Right lobe of liver (tissue), 6 donors: Measurements from ENCODE around the gene KSR2. TPM values are rescaled to one million over a fixed set of nuclear protein-coding genes. Genes with fewer than 3 reads are reported as not detected.

Source experiments
- ATAC-seq, 4 donors: fragments of 200-7000 bp; cut with Tn5 transposase; one replicate each; pipeline ENCODE4 v1.9.1; 2020; ENCODE audit warnings: mild to moderate bottlenecking in 4 of 4, moderate library complexity in 4 of 4
- DNase-seq, 3 donors: peaks; one replicate each; pipeline ENCODE4 v3.0.0-alpha.2; 2020
- H3K27ac ChIP-seq, 3 donors: fragments of 200-600 bp; one replicate each; pipeline ENCODE4 v1.8.0; 2022
- H3K27me3 ChIP-seq, 2 donors: fragments of 200-600 bp; one replicate each; pipeline ENCODE4 v1.8.0; 2022
- H3K36me3 ChIP-seq, 4 donors: fragments of 200-600 bp; sonication (generic) in 1 of 4; one replicate each; pipeline versions ENCODE4 v1.5.1 to v1.8.0; 2017 to 2022; ENCODE audit warnings: control low read depth in 1 of 4
- H3K4me1 ChIP-seq, 4 donors: fragments of 200-600 bp; sonication (generic) in 1 of 4; one replicate each; pipeline versions ENCODE4 v1.5.1 to v1.8.0; 2017 to 2022; ENCODE audit warnings: control low read depth in 1 of 4
- H3K4me3 ChIP-seq, 3 donors: fragments of 200-600 bp; one replicate each; pipeline ENCODE4 v1.8.0; 2022
- H3K9me3 ChIP-seq, 4 donors: fragments of 200-600 bp; sonication (generic) in 1 of 4; one replicate each; pipeline versions ENCODE4 v1.5.1 to v1.8.0; 2017 to 2022; ENCODE audit warnings: control low read depth in 1 of 4
- POLR2A ChIP-seq: fragments of 450-650 bp; IDR thresholded peaks from one replicate; pipeline ENCODE4 v1.6.1; 2017; ENCODE audit warnings: antibody characterized with exemption, mild to moderate bottlenecking
- WGBS: methylation state at CpG from one replicate; pipeline ENCODE4 v1.1.6; 2018; ENCODE audit warnings: low coverage, low lambda C conversion rate; ENCODE audit not compliant: insufficient coverage; ENCODE audit errors: missing lambda C conversion rate; 5-methylcytosine and 5-hydroxymethylcytosine counted together
- intact Hi-C, 2 donors: fragments of 100-400 bp; cut with DNase I; formaldehyde crosslinking; loops; one replicate each; pipeline versions ENCODE4 v1.11.2 to v1.14.1; 2022
- total RNA-seq, 6 experiments: library from RNA; depleted of rRNA in 2 of 6; stranded (reverse); fragments of >200 nt in 2 of 6; fragmentation: NEBNext Ultra II Directional in 3 of 6; extraction: Animal tissue kit (Norgen Biotek cat#: 25700) in 3 of 6; gene quantifications; one replicate each; pipeline versions ENCODE4 v1.1.0 to v1.2.4, GENCODE V29; 2016 to 2023
- TF ChIP-seq, protein P1 (sequence below), 4 donors: fragments of 200-600 bp in 3 of 4; fragments of 450-650 bp in 1 of 4; IDR thresholded peaks; one replicate each; pipeline versions ENCODE4 v1.5.1 to v1.8.0; 2016 to 2022; ENCODE audit warnings: antibody characterized with exemption in 4 of 4, mild to moderate bottlenecking in 2 of 4
- donor health status: DM: no; HTN: yes; CAD: no.
- donor health status: DM: no; HTN: no; CAD: no.
- donor health status: DM: no; HTN: no; CAD: no.
- donor health status: DM: no; HTN: yes; CAD: no.
- donor health status: DM: no; HTN: yes; CAD: no.

KSR2 gene
- total RNA-seq, 6 experiments from 2014 or later: 0.02 to 0.07 (median 0.02) TPM; not detected in 2

GRCh38 chr12:117829108-117829507 lies 139.7 kb downstream of the KSR2 start:
- intact Hi-C loops: no loop called here
- 75% methylated on average over 1 of the region's 2 CpGs for WGBS

DNA sequence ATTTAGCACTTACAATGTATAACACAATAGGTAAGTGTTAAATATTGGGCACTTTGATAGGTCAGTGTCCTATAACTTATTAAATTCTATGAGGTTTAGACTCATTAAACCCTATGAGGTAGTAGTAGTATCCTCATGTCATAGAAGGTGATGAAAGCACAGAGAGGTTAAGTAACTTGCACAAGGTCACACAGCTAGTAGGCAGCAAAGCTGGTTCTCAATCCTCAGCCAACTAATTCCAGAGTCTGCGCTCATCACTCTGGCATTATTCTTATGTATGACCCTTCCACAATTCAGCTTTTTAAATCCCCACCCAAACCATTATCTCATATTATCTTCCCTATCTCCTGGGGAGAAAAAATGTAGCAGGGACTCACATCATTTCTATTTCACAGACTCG lies 141.1 kb downstream of the KSR2 start:
- Histone ChIP-seq H3K27me3 (no peaks in the 10 kb centered on the region), H3K9me3 (no peaks in the 10 kb centered on the region), H3K4me3 (no peak overlapping the region), H3K36me3 (no peaks in the 10 kb centered on the region), H3K4me1 (no peaks in the 10 kb centered on the region), H3K27ac (no peak overlapping the region)
- TF ChIP-seq, protein P1, sequence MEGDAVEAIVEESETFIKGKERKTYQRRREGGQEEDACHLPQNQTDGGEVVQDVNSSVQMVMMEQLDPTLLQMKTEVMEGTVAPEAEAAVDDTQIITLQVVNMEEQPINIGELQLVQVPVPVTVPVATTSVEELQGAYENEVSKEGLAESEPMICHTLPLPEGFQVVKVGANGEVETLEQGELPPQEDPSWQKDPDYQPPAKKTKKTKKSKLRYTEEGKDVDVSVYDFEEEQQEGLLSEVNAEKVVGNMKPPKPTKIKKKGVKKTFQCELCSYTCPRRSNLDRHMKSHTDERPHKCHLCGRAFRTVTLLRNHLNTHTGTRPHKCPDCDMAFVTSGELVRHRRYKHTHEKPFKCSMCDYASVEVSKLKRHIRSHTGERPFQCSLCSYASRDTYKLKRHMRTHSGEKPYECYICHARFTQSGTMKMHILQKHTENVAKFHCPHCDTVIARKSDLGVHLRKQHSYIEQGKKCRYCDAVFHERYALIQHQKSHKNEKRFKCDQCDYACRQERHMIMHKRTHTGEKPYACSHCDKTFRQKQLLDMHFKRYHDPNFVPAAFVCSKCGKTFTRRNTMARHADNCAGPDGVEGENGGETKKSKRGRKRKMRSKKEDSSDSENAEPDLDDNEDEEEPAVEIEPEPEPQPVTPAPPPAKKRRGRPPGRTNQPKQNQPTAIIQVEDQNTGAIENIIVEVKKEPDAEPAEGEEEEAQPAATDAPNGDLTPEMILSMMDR (IDR thresholded peaks at IDR 0.05): no peak
- no peak for TF ChIP-seq POLR2A
- intact Hi-C loops: no loop called here
- DNase-seq (no peak), ATAC-seq (no peak)
- WGBS: 50% methylated on average over 2 of the region's 2 CpGs

More at GRCh38 chr12:117829108-117829507, 139.7 kb downstream of the KSR2 start:
- DNase-seq (no peak), ATAC-seq (no peak)
- H3K9me3 ChIP-seq: no peaks in the 10 kb centered on the region
- H3K4me3 ChIP-seq: no peak overlapping the region
- no peaks in the 10 kb centered on the region for H3K36me3 ChIP-seq
- H3K27me3 ChIP-seq: no peaks in the 10 kb centered on the region
- no peak overlapping the region for H3K27ac ChIP-seq
- TF ChIP-seq POLR2A: no peak
- TF ChIP-seq, protein P1 (IDR thresholded peaks at IDR 0.05): no peak
- no peaks in the 10 kb centered on the region for H3K4me1 ChIP-seq

DNA sequence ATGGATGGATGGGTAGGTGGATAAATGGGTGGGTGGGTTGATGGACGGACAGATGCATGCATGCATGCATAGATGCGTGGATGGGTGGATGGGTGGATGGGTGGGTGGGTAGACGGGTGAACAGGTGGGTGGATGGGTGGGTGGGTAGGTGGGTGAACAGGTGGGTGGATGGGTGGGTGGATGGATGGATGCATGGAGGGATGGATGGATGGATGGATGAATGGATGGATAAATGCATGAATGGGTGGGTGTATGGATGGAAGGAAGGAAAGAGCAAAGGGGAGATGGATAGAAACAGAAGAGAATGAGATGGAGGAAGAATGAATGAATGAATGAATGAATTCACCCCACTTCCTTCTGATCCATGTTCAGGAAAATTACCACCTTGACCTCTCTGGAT lies 143.0 kb downstream of the KSR2 start:
- WGBS: 48% methylated on average over 3 of the region's 3 CpGs
- H3K4me3 ChIP-seq: no peak overlapping the region
- ATAC-seq: no peak
- no peaks in the 10 kb centered on the region for H3K36me3 ChIP-seq
- H3K27me3 ChIP-seq: no peaks in the 10 kb centered on the region
- TF ChIP-seq, protein P1 (IDR thresholded peaks at IDR 0.05): no peak
- no peak for TF ChIP-seq POLR2A
- no peak for DNase-seq
- intact Hi-C loops: no loop called here
- H3K9me3 ChIP-seq: no peaks in the 10 kb centered on the region
- no peaks in the 10 kb centered on the region for H3K4me1 ChIP-seq
- H3K27ac ChIP-seq: no peak overlapping the region

- TF ChIP-seq, protein P1 (IDR thresholded peaks at IDR 0.05): no peak
- no peak for TF ChIP-seq POLR2A
- no peak overlapping the region for H3K27ac ChIP-seq
- intact Hi-C loops: no loop called here
- 55% methylated on average over 6 of the region's 6 CpGs for WGBS
- ATAC-seq (no peak), DNase-seq (no peak)
- no peaks in the 10 kb centered on the region for H3K4me1 ChIP-seq
- H3K9me3 ChIP-seq: no peaks in the 10 kb centered on the region
- H3K36me3 ChIP-seq: no peaks in the 10 kb centered on the region
- no peak overlapping the region for H3K4me3 ChIP-seq
- H3K27me3 ChIP-seq: no peaks in the 10 kb centered on the region
These were observed 147.2 kb downstream of the KSR2 start for GRCh38 chr12:117821480-117822175.
